ENCODE results near the gene IL10RB. TPM values are rescaled to one million over a fixed set of nuclear protein-coding genes. Genes with fewer than 3 reads are reported as not detected.

Gene IL10RB
- total RNA-seq, 1 donor from 2014 or later, result 37.9 TPM

- ChIA-PET POLR2A (interaction anchor here (0.7 to 1.6 kb wide), 3 partner anchors 28 to 69 kb away, joined by 3 to 5 read pairs (median 3); partner anchors contain the start of gene IL10RB), CTCF (interaction anchor here (1.1 kb wide), 1 partner anchor 25 kb away, joined by 3 read pairs; no protein-coding TSS in a partner anchor)
- TF ChIP-seq, protein P1, sequence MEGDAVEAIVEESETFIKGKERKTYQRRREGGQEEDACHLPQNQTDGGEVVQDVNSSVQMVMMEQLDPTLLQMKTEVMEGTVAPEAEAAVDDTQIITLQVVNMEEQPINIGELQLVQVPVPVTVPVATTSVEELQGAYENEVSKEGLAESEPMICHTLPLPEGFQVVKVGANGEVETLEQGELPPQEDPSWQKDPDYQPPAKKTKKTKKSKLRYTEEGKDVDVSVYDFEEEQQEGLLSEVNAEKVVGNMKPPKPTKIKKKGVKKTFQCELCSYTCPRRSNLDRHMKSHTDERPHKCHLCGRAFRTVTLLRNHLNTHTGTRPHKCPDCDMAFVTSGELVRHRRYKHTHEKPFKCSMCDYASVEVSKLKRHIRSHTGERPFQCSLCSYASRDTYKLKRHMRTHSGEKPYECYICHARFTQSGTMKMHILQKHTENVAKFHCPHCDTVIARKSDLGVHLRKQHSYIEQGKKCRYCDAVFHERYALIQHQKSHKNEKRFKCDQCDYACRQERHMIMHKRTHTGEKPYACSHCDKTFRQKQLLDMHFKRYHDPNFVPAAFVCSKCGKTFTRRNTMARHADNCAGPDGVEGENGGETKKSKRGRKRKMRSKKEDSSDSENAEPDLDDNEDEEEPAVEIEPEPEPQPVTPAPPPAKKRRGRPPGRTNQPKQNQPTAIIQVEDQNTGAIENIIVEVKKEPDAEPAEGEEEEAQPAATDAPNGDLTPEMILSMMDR (IDR thresholded peaks at IDR 0.05), result no peak
- no peak for ATAC-seq (ENCODE audit: low read depth)
- H3K9me3 Mint-ChIP-seq, result no peaks in the 10 kb centered on the region
- no peaks in the 10 kb centered on the region for H3K27me3 Mint-ChIP-seq
- H3K36me3 Mint-ChIP-seq (ENCODE audit: low read depth), result peaks cover 68% of the 10 kb centered on the region
- peak overlapping the region; percentile 41 for H3K27ac Mint-ChIP-seq
- no peak overlapping the region for H3K4me3 Mint-ChIP-seq
- intact Hi-C loops (cut with micrococcal nuclease), result no loop called here
- peaks cover 41% of the 10 kb centered on the region for H3K4me1 Mint-ChIP-seq
- DNase-seq, result no peak
These were observed 27.6 kb downstream of the IL10RB start for GRCh38 chr21:33293811-33294216.

DNA sequence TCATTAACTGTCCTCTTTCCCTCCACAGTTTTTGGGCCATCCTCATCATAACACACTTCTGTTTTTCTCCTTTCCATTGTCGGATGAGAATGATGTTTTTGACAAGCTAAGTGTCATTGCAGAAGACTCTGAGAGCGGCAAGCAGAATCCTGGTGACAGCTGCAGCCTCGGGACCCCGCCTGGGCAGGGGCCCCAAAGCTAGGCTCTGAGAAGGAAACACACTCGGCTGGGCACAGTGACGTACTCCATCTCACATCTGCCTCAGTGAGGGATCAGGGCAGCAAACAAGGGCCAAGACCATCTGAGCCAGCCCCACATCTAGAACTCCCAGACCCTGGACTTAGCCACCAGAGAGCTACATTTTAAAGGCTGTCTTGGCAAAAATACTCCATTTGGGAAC lies 30.0 kb downstream of the IL10RB start:
- intact Hi-C loops (cut with micrococcal nuclease), result loop anchor here (2.0 kb wide), 1 partner anchor 27 kb away; no protein-coding TSS in a partner anchor
- ChIA-PET CTCF (interaction anchor here (1.0 to 1.6 kb wide), 3 partner anchors 29 to 149 kb away, joined by 3 to 4 read pairs (median 3); partner anchors contain the start of gene IFNAR1), POLR2A (interaction anchor here (0.6 to 2.5 kb wide), 12 partner anchors 8 to 149 kb away, joined by 3 to 19 read pairs (median 4); partner anchors contain the start of genes IFNAR1 and IL10RB)
- TF ChIP-seq, protein P1 (IDR thresholded peaks at IDR 0.05), result no peak
- H3K4me1 Mint-ChIP-seq, result peaks cover 63% of the 10 kb centered on the region
- H3K9me3 Mint-ChIP-seq, result no peaks in the 10 kb centered on the region
- peak overlapping the region; percentile 87 for H3K27ac Mint-ChIP-seq
- H3K4me3 Mint-ChIP-seq, result no peak overlapping the region
- H3K27me3 Mint-ChIP-seq, result no peaks in the 10 kb centered on the region
- ATAC-seq (ENCODE audit: low read depth) (peak; percentile 78), DNase-seq (peak; percentile 46)
- peaks cover 49% of the 10 kb centered on the region for H3K36me3 Mint-ChIP-seq (ENCODE audit: low read depth)

DNA sequence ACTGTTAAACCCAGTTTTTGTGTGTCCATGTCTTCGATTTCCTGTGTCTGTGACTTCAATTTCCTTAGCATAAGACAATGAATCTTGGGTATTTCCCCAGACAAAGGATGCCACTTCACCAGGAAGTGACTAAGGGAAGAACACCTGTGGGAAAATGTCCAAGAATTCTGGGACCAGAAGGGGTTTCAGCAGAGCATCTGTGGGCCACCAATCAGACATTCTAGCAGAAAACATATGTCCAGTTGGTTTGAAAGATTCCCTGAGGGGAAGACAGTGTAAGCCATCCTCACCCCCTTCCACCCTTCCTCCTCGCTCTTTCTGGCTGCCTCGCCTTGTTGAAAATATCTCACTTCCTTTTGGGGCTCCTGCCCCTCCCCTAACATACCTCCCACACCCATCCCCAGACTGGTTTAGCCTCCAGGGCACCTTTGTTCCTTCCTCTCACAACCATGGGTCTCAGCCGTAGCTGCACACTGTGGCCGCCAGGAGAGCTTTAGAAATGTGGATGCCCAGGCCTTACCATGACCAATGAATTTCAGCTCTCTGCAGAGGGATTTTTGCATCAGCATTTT lies 33.1 kb downstream of the IL10RB start:
- ChIA-PET POLR2A (interaction anchor here (0.6 to 4.2 kb wide), 7 partner anchors 9 to 96 kb away, joined by 4 to 37 read pairs (median 9); partner anchors contain the start of genes IFNAR1 and IL10RB), CTCF (interaction anchor here (0.6 to 1.7 kb wide), 9 partner anchors 10 to 131 kb away, joined by 3 to 6 read pairs (median 3); partner anchors contain the start of gene IFNAR1)
- intact Hi-C loops (cut with micrococcal nuclease), result loop anchor here (1.0 kb wide), 2 partner anchors 21 to 25 kb away; partner anchors contain the start of gene IFNAR1
- peak overlapping the region; percentile 80 for H3K27ac Mint-ChIP-seq
- no peaks in the 10 kb centered on the region for H3K9me3 Mint-ChIP-seq
- H3K36me3 Mint-ChIP-seq (ENCODE audit: low read depth), result peaks cover 20% of the 10 kb centered on the region
- TF ChIP-seq, protein P1 (IDR thresholded peaks at IDR 0.05), result no peak
- DNase-seq (peak; percentile 26), ATAC-seq (ENCODE audit: low read depth) (peak; percentile 80)
- peaks cover 82% of the 10 kb centered on the region for H3K4me1 Mint-ChIP-seq
- peak overlapping the region; percentile 59 for H3K4me3 Mint-ChIP-seq
- H3K27me3 Mint-ChIP-seq, result no peaks in the 10 kb centered on the region

DNA sequence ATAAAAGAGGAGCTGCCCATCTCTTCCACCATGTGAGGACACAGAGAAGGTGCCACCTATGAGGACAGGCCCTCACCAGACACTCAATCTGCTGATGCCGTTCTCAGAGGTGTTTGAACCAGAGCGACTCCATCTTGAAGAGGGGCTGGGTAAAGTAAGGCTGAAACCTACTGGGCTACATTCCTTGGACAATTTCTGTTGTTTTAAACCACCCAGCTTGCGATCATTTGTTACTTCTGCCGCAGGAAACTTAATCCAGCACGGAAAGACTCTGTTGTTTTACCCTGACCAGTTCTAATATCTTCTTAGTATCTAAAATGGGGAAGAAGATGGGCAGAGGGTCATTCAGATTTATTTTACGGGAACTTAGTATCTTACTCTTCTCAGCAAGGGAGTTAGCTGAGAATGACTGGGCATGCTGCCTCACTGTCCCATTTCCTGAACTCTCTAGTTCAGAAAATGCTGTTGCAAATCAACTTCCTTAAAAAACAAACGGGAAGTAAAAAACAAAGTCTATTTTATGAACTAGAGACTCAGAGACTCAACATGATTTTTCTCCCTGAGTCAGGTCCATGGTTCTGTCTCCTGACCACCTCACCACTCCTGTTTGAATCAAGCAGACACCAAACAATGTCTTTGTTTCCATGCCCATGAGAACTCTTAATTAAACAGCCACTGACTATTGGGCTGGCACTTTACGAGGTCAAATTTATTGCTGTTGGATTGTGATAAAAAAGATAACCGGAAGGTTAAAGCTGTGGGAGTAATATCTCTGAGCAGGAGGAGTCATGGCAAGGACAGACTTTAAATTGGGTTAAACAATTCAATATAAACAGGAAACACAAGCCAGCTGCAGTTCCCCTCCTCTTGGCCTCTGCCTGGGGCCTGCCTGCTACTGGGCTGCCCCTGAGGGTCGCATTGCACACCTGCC lies 34.8 kb downstream of the IL10RB start:
- Mint-ChIP-seq H3K4me3 (peak overlapping the region; percentile 36), H3K27ac (peak overlapping the region; percentile 80), H3K9me3 (no peaks in the 10 kb centered on the region), H3K36me3 (ENCODE audit: low read depth) (peaks cover 12% of the 10 kb centered on the region), H3K27me3 (no peaks in the 10 kb centered on the region), H3K4me1 (peaks cover 82% of the 10 kb centered on the region)
- ChIA-PET POLR2A (interaction anchor here (0.7 to 4.2 kb wide), 6 partner anchors 18 to 97 kb away, joined by 3 to 37 read pairs (median 7); partner anchors contain the start of genes IFNAR1 and IL10RB), CTCF (interaction anchor here (0.5 to 1.7 kb wide), 4 partner anchors 8 to 144 kb away, joined by 3 to 5 read pairs (median 4); no protein-coding TSS in a partner anchor)
- no peak for ATAC-seq (ENCODE audit: low read depth)
- TF ChIP-seq, protein P1 (IDR thresholded peaks at IDR 0.05), result no peak
- no peak for DNase-seq
- intact Hi-C loops (cut with micrococcal nuclease), result no loop called here
